Mammary epithelial cell (primary cell): ENCODE data around the gene TRAP1.

Source experiments
- CTCF ChIP-seq, 2 donors: IDR thresholded peaks in 1 of 2; conservative IDR thresholded peaks in 1 of 2; 2 replicates each; pipeline ENCODE4 v1.5.1; 2011 to 2012; ENCODE audit warnings: inconsistent platforms in 2 of 2, low read length in 2 of 2, mild to moderate bottlenecking in 2 of 2, control low read depth in 1 of 2, low read depth in 1 of 2; ENCODE audit not compliant: insufficient read depth in 1 of 2; ENCODE audit errors: extremely low read depth in 1 of 2
- EZH2 ChIP-seq: IDR thresholded peaks from 2 replicates; pipeline ENCODE4 v1.6.1; 2012; ENCODE audit warnings: low read length, inconsistent platforms, borderline replicate concordance

- TF ChIP-seq CTCF (conservative IDR thresholded peaks at IDR 0.05 in 1 of 2, IDR thresholded peaks at IDR 0.05 in 1 of 2; ENCODE audit: extremely low read depth in 1 of 2, insufficient read depth in 1 of 2, low read depth in 1 of 2, low read length in 2 of 2) (no peak), EZH2 (no peak)
Measured at GRCh38 chr16:3694051-3694450, 23.3 kb downstream of the TRAP1 start.
